GM18907 (cell line): Measurements from ENCODE around the gene DAB2IP.
"Not testable (repeated sequence)": the region's sequence is repeated elsewhere in the genome, so short reads cannot be mapped to it uniquely, and the experiment has no call there.

Source experiments
- ATAC-seq: cut with Tn5 transposase; IDR thresholded peaks from one replicate; pipeline ENCODE4 v1.9.1; 2021; ENCODE audit warnings: mild to moderate bottlenecking, moderate library complexity; ENCODE audit not compliant: unreplicated experiment

Gene DAB2IP

DNA sequence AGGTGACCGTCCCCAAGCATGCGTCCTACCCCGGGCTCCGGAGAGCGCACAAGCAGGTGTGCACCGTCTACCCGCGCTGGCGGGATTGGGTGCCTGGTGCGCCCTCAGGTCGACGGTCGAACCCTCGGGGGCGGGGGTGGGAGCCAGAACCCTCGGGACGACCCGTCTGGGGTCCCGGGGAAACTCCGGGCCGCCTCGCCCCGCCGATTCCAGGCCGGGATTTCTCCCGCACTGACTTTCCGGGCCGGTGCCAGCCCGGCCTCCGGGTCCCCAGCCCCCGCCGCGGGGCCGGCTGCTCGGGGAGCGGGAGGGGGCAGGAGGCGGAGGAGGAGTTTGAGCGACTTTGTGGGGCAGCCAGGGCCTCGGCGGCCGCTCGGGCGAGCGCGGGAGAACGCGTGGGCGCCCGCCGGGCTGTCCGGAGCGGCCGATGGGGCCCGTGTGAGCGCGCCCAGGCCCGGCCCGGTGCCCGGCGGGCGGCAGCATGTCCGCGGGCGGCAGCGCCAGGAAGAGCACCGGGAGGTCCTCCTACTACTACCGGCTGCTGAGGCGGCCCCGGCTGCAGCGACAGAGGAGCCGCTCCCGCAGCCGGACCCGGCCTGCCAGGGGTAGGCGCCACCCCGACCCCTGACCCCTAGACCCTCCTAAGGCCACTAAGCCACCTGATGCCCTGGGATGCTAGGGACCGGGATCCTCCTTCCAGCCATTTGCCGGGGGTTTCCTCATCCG is at the start of gene DAB2IP:
TSS of gene DAB2IP (plus strand) at position 340 of the 726 bp plus-strand sequence. CDS start at position 482, 142 bp downstream.
- ATAC-seq, result no peak

DNA sequence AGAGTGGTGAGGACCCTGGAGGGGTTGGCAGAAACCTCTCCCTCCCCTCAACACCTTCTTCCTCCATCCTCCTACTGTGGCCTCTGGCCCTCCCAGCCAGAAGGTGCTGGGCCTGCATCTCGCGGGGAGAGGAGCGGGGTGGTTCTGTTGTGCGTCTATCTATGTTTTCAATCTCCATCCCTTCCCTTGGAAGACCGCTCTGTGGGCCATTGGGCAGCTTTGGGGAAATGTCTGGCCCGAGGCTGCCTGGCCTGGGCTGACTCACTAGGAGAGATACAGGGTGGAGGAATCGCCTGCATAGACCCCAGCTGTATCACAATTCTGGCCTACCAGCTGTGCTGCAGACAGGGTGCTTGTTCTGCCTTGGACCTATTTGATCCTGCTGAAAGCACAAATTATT is 48.4 kb upstream of the DAB2IP start:
- ATAC-seq, result no peak

DNA sequence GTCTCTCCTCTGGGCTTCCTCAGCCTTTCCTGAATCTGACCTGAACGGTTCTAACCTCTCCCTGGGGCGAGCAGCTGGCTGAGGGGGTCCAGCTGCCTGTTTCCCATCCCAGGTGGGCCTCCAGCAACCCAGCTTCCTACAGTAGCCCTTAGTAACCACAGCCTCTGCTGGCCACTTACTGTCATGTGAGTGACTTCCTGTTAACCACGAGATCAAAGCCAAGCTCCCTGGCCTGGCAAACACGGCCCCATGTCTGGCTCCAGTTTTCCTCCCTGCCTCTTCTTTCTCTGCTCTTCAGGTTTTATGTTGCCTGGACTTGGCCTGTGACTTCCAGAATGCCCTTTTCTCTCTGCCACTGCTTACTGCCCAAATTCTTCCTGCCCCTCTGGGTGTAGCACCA is 47.2 kb upstream of the DAB2IP start:
- no peak for ATAC-seq

DNA sequence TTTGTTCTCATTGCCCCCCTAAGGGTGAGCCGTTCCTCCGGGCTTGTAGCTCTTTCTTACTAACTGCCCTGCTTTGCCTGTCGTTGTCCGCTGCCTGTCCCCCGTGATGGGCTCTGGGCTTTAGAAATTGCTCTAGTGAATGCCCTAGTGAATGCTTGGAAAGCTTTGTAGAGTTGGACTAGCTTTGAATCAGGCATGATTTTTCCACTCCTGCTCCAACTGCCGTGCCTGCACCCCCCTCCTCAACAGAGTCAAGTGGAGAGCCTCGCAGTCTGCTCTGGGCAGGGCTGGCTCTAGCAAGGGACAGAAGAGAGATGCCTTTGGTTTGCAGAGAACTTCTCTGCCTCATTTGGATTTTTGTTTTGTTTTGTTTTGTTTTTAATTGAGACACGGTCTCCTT is 46.8 kb upstream of the DAB2IP start:
- ATAC-seq, result no peak

DNA sequence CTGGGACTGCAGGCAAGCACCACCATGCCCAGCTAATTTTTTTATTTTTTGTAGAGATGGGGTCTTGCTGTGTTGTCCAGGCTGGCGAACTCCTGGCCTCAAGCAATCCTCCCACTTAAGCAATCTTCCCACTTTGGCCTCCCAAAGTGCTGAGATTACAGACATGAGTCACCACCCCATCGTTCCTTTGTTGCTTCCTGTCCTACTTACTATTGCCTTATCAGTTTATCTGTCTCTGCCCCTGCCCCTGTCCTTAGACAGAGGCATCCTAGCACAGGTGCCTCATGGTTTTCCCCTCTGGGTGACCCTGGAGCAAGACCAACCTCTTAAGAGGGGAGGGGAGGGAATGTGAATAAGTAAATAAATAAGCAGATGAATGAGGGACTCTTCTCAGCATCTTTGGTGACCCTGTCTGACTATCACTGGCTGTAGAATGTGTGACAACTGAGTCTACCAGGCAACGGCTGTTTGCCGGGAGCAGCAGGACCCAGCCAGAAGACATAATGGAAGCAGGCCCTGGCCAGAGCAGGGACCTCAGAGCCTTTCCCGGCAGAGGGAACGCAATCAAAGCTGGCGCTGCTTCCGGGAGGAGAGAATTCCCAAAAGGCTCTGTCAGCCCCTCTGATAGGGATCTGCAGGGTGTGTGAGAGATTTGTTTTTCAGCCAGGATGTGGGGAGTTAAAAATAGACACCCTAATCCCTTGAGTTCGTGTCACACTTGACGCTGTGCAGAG is 43.8 kb upstream of the DAB2IP start:
- ATAC-seq, result no peak

DNA sequence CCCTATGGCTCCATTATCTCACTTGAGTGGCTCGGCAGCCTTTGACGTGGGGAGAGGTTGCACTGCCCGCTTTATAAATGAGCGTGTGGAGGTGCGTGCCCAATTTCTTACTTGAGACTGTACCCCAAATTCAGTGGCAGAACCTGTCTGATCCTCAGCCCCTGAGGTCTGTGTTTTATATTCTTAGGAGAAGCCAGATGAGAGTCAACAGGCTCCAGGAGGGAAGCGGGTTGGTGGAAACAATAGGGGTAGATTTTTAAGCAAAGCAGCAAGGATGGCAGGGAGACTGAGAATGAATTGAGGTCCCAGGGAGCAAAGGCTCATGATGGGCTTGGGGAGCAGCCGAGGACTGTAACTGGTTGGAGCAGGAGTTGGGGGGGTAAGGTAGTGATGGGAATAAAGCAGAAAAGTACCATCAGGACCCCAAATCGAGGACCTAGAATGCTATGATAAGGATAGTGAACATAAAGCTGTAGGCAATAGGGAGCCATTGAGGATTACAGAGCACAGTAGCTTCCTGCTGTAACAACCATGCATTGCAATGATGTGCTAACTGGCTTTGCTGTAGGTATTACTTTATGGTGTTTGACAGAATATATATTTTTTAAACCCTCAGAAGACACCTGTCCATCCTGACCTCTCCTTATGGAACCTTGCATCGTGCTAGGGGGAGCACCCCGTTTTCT is 43.1 kb upstream of the DAB2IP start:
- no peak for ATAC-seq

DNA sequence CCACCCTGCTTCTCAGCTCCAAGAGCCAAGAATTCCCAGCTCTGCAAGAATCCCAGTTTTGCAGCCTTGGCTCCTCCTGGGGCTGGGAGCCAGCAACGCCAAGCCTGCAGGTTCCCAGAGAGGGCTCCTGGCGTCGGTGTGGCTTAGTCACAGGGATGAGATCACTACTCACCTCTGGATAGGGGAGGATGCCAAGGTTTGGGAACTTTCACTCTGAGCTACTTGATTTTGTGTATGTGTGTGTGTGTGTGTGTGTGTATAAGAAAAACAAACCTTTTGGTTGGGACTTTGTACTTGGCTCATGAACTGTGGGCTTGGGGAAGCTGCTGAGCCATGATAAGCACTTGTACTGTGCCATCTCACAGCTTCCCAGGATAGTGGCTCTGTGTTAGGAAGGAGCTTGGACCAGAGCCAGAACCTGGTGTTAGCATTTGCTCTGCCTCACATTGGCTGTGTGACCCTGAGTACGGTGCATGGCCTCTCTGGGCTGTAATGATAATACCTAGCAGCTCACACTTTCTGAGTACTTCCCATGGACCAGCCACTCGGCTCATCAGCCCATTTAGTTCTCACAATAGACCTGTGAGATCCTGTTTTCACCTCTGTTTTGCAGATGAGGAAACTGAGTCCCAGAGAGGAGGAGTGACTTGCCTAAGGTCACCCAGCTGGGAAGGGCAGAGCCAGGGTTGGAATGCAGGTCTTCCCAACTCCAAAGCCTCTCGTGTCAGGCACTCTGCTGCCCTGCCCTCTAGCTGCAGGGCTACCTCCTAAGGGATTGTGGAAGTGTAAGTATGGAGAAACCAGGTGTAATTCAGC is 41.4 kb upstream of the DAB2IP start:
- no peak for ATAC-seq

DNA sequence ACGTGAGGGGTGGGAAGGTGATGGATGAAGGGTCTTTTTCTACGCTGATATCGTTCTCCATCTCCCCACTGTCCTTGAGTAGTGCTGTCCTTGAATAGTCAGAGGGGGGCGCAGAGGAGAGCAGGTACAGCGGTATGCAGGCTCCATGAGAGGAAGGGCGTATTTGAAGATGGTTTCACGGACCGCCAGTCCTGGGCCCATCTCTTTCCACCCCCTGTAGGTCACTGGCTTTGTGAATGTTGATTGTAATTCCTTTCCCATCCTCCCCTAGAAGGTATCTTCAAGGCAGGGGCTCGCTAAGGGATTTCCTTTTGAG is 40.8 kb upstream of the DAB2IP start:
- no peak for ATAC-seq

DNA sequence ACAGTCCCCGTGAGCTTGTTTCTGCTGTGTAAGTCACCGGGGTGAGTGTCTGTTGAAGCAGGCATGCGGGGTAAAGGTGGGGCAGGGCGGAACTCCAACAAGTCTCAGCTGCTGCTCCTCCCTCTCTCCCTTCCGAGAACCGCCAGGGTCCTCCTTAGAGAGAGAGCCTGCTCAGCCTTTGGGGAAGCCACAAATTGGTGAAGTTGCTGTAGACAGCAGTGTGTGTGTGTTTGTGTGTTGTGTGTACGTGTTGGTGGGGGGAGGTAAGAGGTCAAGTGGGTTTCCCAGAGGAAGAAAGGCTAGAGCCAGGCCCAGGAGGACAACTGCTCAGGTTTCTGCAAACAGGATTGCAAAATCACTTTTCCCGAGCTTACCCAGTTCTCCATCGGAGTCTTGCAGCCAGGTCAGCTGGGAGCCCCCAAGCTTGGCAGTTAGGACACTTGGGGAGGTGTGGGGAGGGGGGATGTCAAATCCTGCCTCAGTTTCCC is 38.9 kb upstream of the DAB2IP start:
- no peak for ATAC-seq

DNA sequence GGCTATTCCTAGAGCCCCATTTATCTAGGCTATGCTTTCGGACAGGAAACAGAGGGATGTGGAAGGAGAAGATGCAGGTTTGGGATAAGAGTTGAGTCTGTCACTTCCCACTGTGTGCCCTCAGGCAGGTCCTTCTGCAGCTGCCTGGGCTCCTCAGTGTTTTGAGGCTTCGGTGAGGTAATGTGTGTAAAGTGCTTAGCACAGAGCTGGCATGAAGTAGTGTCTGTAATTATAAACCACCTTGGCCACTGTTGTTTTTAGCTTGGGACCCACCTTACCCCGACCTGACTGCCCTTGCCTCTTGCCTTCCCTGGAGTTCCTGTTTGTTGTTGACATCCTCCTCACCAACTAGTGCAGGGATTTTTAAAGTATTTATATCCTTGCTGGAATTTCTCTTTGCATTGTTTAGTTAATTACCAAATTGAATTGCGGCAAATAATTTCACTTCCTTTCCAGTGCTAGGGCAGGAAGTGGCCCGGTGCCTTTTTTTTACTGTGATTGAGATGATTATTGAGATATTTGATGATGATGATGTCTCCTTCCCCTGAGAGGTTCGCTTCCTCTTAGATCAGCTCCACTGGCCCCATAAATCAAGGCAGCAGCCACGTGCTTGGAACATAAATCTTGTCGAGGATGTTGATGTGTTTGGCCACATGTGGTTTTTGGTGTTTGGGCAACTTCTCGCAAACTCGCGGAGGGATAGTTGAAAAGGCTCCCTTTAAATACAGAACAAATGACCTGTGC is 38.3 kb upstream of the DAB2IP start:
- no peak for ATAC-seq

DNA sequence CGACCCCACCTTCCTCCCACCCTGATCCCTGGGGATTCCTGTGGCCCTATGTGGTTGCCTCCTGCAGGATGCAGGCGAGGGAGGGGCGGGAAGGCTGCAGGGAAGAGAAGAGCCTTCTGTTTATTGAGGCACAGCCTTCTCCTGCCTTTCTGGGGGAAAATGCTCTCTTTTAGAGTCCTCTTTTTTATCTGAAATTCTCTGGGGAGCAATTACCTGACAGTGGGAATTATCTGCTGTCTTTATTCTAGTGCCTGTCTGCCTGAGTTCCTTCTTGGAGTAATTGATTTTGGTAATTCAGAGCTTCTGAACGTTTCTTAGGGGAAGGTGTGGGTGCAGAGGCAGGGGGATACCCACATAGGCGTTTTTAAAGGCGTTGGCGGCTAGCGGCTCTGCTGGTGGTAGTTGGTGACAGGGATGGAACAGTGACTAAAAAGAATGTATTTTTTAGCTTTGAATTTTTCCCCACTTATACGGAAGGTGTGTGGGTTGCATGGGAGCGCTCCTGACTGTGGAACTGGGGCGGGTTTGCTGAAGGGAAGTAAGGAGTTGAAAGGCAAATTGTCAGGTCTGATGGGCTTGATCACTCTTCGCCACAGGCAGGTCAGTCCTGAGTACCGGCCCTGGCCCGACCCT is 35.2 kb upstream of the DAB2IP start:
- no peak for ATAC-seq

DNA sequence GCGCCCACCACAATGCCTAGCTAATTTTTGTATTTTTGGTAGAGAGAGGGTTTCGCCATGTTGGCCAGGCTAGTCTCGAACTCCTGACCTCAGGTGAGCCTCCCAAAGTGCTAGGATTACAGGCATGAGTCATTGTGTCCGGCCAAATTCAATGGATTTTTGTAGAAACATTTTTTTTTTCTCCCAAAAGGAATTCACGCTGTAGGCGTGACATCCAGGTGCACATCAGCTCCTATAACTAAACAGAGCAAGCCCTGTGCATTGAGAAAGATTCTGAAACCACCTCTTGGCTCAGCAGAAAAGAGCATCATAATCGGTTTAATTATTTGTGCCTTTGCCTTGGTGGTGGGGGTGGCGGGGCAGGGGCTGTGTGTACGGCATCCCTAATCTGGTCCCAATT is 32.9 kb upstream of the DAB2IP start:
- no peak for ATAC-seq

DNA sequence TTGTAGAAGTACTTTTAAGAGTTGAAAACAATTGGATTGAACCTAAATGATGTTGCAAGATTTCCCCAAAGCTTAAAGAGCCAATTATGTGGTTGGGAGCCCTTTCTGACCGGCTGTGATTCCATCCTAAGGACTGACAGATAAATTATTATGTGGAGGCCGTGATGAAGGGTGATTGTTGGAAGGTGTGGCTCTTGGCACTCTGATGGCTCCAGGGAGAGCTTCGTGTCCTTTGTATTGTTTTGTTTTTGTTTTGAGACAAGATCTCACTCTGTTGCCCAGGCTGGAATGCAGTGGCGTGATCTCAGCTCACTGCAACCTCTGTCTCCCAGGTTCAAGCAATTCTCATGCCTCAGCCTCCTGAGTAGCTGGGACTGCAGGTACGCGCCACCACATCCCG is 32.5 kb upstream of the DAB2IP start:
- ATAC-seq, result not testable (repeated sequence)

DNA sequence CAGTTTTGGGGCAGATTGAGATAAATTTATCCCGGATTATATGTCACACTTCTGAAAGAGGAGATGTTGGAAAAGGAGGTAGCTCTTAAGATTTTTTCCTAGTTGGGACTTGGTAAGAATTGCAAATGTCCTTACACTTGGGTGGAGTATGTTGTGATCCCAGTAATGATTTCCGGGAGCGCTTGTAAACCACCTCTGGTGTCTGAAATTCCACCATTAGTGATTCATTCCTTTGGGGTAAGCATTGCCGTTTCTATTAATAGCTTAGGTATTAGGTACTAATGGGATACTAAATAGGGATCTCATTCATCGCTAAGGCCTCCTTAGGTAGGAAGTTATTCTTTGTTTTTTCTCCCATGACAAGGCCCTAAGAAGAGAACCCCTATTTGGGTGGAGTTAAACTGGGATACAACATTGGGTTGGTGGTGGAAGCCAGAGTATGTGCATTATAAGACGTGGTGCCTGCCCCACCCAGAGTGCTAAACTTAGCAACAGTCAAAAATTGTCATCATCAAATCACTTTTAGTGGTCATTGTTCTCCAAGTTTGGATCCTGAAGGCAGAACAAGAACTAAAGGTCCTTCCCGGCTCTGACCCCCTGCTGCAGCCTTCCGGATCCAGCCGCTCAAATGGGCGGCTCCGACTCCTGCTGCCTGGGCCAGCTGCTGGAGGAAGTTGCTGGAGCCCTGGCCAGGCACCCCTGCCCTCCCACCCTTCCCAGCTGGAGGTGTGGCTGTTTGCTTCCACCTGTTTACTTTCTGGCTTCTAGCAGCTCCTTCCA is 31.7 kb upstream of the DAB2IP start:
- no peak for ATAC-seq

DNA sequence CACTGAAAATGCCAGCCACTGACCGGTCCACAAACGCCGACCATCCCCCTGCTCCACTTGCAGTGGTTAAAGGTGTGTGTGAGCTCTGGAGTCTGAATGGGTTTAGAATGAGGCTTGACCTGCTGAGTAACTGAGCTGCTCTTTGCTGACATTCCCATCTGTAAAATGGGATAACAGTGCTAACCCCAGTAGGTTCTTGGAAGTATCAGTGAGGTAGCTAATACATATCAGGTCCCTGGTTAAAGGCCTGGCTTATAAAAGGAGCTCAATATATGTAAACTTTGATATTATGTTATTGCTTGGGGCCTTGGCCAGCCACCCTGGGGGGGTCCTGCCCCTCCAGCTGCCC is 31.1 kb upstream of the DAB2IP start:
- no peak for ATAC-seq

DNA sequence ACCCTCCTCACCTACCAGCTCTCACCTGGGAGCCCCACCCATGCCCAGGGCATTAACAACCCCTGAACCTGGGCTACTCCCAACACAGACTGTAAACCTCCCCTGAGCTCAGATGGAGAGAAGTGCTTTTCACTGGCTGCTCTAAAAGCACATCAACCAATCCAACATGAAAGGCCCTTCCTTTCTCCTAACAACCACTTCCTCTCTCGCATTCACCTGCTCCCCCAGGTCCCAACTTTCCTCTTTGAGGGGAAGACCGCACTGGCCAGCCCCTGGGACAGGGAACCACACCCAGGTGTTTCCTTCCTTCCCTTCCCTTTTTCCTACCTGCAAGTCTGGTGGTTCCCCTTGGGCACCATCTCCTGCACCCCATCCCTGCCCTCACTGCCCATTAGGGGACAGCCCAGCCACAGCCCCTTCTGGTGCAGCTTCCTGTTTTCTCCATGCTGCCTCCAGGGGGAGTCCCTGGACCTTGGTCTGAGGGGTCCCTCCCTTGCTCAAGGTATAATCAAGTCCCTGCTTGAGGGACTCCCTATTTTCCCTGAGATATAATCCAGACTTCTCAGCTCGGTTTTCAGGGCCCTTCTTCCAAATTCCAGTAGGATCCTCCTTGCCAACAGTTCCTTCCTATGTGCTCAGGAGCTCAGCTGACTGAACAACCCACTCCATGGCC is 30.5 kb upstream of the DAB2IP start:
- no peak for ATAC-seq

DNA sequence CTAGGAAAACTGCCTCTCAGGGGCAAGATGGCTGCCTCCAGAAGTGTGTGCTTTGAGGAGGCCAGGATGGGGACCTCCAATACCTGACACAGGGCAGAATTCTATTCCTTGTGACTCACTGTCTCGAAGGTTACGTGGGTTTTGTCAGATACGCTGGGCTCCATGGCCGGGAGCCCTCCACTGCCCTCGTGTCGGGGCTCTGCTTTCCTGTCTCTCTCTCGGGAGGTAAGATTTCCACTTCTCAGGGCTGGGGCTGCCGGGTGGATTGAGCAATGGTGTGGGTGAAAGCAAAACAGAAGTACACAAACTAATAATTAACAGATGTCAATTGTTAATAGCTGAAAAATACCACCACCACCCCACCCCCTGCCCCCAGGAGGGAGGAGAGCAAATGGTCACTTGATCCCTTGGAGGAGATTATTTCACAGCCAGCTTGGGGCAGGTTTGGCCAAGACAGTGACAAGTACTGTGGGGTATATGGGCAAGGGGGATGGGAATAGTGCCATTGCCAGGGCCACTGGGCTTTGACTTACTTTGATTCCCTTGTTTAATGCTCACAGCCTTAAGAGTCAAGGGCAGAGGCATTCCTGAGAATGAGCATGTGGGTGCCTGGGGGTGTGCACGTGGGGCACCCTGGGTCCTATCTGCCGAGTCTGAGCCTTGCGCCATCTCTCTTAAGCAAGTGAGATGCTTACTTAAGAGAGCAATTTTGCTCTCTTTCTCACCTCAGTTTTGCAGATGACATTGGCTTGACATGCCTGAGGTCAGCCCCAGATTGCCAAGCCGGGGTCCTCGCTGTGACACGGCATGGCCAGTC is 28.8 kb upstream of the DAB2IP start:
- ATAC-seq, result no peak

DNA sequence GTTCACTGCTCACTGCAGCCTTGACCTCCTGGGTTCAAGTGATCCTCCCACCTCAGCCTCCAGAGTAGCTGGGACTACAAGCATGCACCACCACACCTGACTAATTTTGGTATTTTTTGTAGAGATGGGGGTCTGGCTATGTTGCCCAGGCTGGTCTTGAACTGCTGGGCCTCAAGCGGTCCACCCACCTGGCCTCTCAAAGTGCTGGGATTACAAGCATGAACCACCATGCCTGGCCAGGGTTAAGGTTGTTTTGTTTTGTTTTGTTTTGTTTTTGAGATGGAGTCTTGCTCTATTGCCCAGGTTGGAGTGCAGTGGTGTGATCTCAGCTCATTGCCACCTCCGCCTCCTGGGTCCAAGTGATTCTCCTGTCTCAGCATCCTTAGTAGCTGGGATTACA is 28.0 kb upstream of the DAB2IP start:
- not testable (repeated sequence) for ATAC-seq
